HG03460 (cell line): ENCODE results near the gene UBTD2.
A peak's percentile ranks its signal among the peaks of the same experiment; 100 is the strongest.

Experiments used
- ATAC-seq: cut with Tn5 transposase; IDR thresholded peaks from one replicate; pipeline ENCODE4 v1.9.1; 2021; ENCODE audit not compliant: unreplicated experiment

UBTD2 gene

GRCh38 chr5:172172912-172173563 is 110.5 kb downstream of the UBTD2 start:
- ATAC-seq: no peak

- ATAC-seq: no peak
Measured at GRCh38 chr5:172171118-172171517, 112.4 kb downstream of the UBTD2 start.

GRCh38 chr5:172170251-172170701 is 113.3 kb downstream of the UBTD2 start:
- ATAC-seq: no peak

GRCh38 chr5:172169216-172169615 is 114.3 kb downstream of the UBTD2 start:
- no peak for ATAC-seq

GRCh38 chr5:172168311-172168710 is 115.3 kb downstream of the UBTD2 start:
- no peak for ATAC-seq

GRCh38 chr5:172167895-172168294 is 115.7 kb downstream of the UBTD2 start:
- no peak for ATAC-seq

- ATAC-seq: no peak
Measured at GRCh38 chr5:172166030-172166826, 117.3 kb downstream of the UBTD2 start.

GRCh38 chr5:172165465-172165864 is 118.1 kb downstream of the UBTD2 start:
- peak; percentile 80 for ATAC-seq

- no peak for ATAC-seq
Measured at GRCh38 chr5:172164769-172165212, 118.8 kb downstream of the UBTD2 start.

GRCh38 chr5:172163346-172163745 is 120.2 kb downstream of the UBTD2 start:
- no peak for ATAC-seq

- no peak for ATAC-seq
Measured at GRCh38 chr5:172162987-172163343, 120.6 kb downstream of the UBTD2 start.

GRCh38 chr5:172162323-172162986 is 121.1 kb downstream of the UBTD2 start:
- ATAC-seq: no peak

- ATAC-seq: no peak
Measured at GRCh38 chr5:172160506-172160905, 123.1 kb downstream of the UBTD2 start.
